ENCODE results near the gene PLXNB1.

Gene PLXNB1

GRCh38 chr3:48356419-48356818 lies 73.5 kb downstream of the PLXNB1 start:
- DNase-seq: no peak

DNA sequence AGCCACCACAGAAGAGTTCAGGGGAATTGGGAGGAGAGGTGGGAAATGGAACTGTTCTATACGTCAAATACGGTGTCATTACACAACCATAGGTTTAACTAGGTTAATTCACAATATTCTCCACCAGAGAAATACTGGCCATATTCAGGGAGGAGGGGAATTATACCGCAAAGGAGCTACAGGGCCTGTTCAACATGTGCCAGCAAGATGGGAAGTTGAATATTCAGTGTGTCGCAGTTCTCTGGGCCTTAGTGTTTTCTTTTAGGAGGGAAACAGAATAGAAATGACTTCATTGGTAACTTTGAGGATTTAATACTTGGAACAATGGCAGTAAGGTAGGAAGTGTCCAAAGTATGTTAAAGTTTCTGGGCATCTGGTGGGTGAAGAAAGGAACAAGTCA lies 75.9 kb downstream of the PLXNB1 start:
- no peak for DNase-seq
